ENCODE results near the gene INSL4. TPM values are rescaled to one million over a fixed set of nuclear protein-coding genes. Genes with fewer than 3 reads are reported as not detected.
A peak's percentile ranks its signal among the peaks of the same experiment; 100 is the strongest.

The INSL4 gene
- total and polyA plus RNA-seq, 8 donors: not detected

GRCh38 chr9:5230554-5230953 lies 665 bp upstream of the INSL4 start:
- ATAC-seq (no peak), DNase-seq (peak in 1 of 4 donors; percentile 36)
- Histone ChIP-seq H3K4me1 (no peaks in the 10 kb centered on the region), H3K4me3 (no peak overlapping the region), H3K27me3 (no peaks in the 10 kb centered on the region), H3K9me3 (peaks cover 0 to 4% of the 10 kb centered on the region in 2 donors), H3K36me3 (no peaks in the 10 kb centered on the region), H3K27ac (no peak overlapping the region)
- no peak for TF ChIP-seq CTCF (IDR thresholded peaks at IDR 0.05)
- intact Hi-C loops (cut with DNase I): no loop called here

- Histone ChIP-seq H3K9me3 (no peaks in the 10 kb centered on the region), H3K27me3 (no peaks in the 10 kb centered on the region), H3K27ac (no peak overlapping the region), H3K4me1 (no peaks in the 10 kb centered on the region), H3K4me3 (no peak overlapping the region), H3K36me3 (no peaks in the 10 kb centered on the region)
- no peak for TF ChIP-seq CTCF (IDR thresholded peaks at IDR 0.05)
- ATAC-seq (peak; percentile 76), DNase-seq (peak in 1 of 4 donors; percentile 7)
- intact Hi-C loops (cut with DNase I): no loop called here
These were observed 32.4 kb downstream of the INSL4 start for GRCh38 chr9:5263351-5264218.

GRCh38 chr9:5264219-5264595 lies 33.0 kb downstream of the INSL4 start:
- DNase-seq (no peak), ATAC-seq (no peak)
- no peaks in the 10 kb centered on the region for H3K9me3 ChIP-seq
- H3K4me3 ChIP-seq: no peak overlapping the region
- no peak overlapping the region for H3K27ac ChIP-seq
- no peak for TF ChIP-seq CTCF (IDR thresholded peaks at IDR 0.05)
- H3K27me3 ChIP-seq: no peaks in the 10 kb centered on the region
- no peaks in the 10 kb centered on the region for H3K4me1 ChIP-seq
- intact Hi-C loops (cut with DNase I): no loop called here
- no peaks in the 10 kb centered on the region for H3K36me3 ChIP-seq

- intact Hi-C loops (cut with DNase I): no loop called here
- no peak overlapping the region for H3K27ac ChIP-seq
- no peak for DNase-seq
- no peak for TF ChIP-seq CTCF (IDR thresholded peaks at IDR 0.05)
- no peak for ATAC-seq
- H3K36me3 ChIP-seq: no peaks in the 10 kb centered on the region
- H3K4me3 ChIP-seq: no peak overlapping the region
- no peaks in the 10 kb centered on the region for H3K9me3 ChIP-seq
- H3K4me1 ChIP-seq: no peaks in the 10 kb centered on the region
- H3K27me3 ChIP-seq: no peaks in the 10 kb centered on the region
These were observed 34.7 kb downstream of the INSL4 start for GRCh38 chr9:5265939-5266338.

- no peaks in the 10 kb centered on the region for H3K4me1 ChIP-seq
- H3K27ac ChIP-seq: no peak overlapping the region
- no peak overlapping the region for H3K4me3 ChIP-seq
- DNase-seq (peak in 2 of 4 donors; percentile 1 to 7), ATAC-seq (peak; percentile 82)
- no peak for TF ChIP-seq CTCF (IDR thresholded peaks at IDR 0.05)
- no peaks in the 10 kb centered on the region for H3K9me3 ChIP-seq
- H3K27me3 ChIP-seq: no peaks in the 10 kb centered on the region
- no peaks in the 10 kb centered on the region for H3K36me3 ChIP-seq
- intact Hi-C loops (cut with DNase I): no loop called here
These were observed 38.1 kb downstream of the INSL4 start for GRCh38 chr9:5269249-5269715.
